ENCODE results near the gene FMNL1. TPM values are rescaled to one million over a fixed set of nuclear protein-coding genes. Genes with fewer than 3 reads are reported as not detected.
"Not testable (repeated sequence)": the region's sequence is repeated elsewhere in the genome, so short reads cannot be mapped to it uniquely, and the experiment has no call there.

FMNL1 gene
- total and polyA plus RNA-seq, 4 donors, result 1.5 to 7.4 (median 4.8) TPM

GRCh38 chr17:45201880-45202279, 19.8 kb upstream of the FMNL1 start:
- 57% methylated on average over 6 of the region's 6 CpGs for WGBS
- TF ChIP-seq RXRA (IDR thresholded peaks at IDR 0.05) (peak; percentile 74 to 89), NR2F2 (IDR thresholded peaks at IDR 0.05) (peak; percentile 37), HNF4A (conservative IDR thresholded peaks at IDR 0.05) (peak; percentile 67 to 81), EGR1 (IDR thresholded peaks at IDR 0.05; ENCODE audit: low read depth in 2 of 2) (peak in 1 of 2 donors; percentile 66), JUND (IDR thresholded peaks at IDR 0.05) (peak in 1 of 2 donors; percentile 84), GABPA (IDR thresholded peaks at IDR 0.05 in 1 of 2, conservative IDR thresholded peaks at IDR 0.05 in 1 of 2) (peak in 1 of 2 donors; percentile 23), FOXA2 (IDR thresholded peaks at IDR 0.05) (peak; percentile 16), YY1 (IDR thresholded peaks at IDR 0.05) (peak; percentile 68), SP1 (IDR thresholded peaks at IDR 0.05) (peak; percentile 63), RAD21 (IDR thresholded peaks at IDR 0.05) (peak in 1 of 2 donors; percentile 51), ATF3 (IDR thresholded peaks at IDR 0.05) (peak; percentile 89)
- TF ChIP-seq, protein P1, sequence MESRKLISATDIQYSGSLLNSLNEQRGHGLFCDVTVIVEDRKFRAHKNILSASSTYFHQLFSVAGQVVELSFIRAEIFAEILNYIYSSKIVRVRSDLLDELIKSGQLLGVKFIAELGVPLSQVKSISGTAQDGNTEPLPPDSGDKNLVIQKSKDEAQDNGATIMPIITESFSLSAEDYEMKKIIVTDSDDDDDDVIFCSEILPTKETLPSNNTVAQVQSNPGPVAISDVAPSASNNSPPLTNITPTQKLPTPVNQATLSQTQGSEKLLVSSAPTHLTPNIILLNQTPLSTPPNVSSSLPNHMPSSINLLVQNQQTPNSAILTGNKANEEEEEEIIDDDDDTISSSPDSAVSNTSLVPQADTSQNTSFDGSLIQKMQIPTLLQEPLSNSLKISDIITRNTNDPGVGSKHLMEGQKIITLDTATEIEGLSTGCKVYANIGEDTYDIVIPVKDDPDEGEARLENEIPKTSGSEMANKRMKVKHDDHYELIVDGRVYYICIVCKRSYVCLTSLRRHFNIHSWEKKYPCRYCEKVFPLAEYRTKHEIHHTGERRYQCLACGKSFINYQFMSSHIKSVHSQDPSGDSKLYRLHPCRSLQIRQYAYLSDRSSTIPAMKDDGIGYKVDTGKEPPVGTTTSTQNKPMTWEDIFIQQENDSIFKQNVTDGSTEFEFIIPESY (IDR thresholded peaks at IDR 0.05), result peak; percentile 65
- TF ChIP-seq, protein P2, sequence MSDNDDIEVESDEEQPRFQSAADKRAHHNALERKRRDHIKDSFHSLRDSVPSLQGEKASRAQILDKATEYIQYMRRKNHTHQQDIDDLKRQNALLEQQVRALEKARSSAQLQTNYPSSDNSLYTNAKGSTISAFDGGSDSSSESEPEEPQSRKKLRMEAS (IDR thresholded peaks at IDR 0.05), result peak; percentile 47
- H3K27ac ChIP-seq (ENCODE audit: low read depth in 1 of 2, low read length in 2 of 2), result peak overlapping the region in 1 of 2 donors; percentile 29
- not testable (repeated sequence) for H3K9ac ChIP-seq (ENCODE audit: low read depth in 1 of 2, low read length in 2 of 2); H3K4me3 ChIP-seq (ENCODE audit: low read depth in 1 of 3, low read length in 3 of 3); DNase-seq (ENCODE audit: low spot score); H3K9me3 ChIP-seq (ENCODE audit: control insufficient read depth in 4 of 4, low read length in 3 of 4); H3K36me3 ChIP-seq (ENCODE audit: control insufficient read depth in 4 of 4, insufficient read depth in 3 of 4, low read depth in 1 of 4, low read length in 3 of 4); H3K27me3 ChIP-seq (ENCODE audit: control insufficient read depth in 4 of 4, insufficient read depth in 4 of 4, low read length in 3 of 4)
- peaks cover 2 to 17% (median 8%) of the 10 kb centered on the region in 4 donors for H3K4me1 ChIP-seq (ENCODE audit: control insufficient read depth in 4 of 4, insufficient read depth in 4 of 4, low read length in 3 of 4)

GRCh38 chr17:45218895-45219661, 2.6 kb upstream of the FMNL1 start:
- Histone ChIP-seq H3K4me3 (ENCODE audit: low read depth in 1 of 3, low read length in 3 of 3) (no peak overlapping the region), H3K4me1 (ENCODE audit: control insufficient read depth in 4 of 4, insufficient read depth in 4 of 4, low read length in 3 of 4) (peaks cover 0 to 9% (median 5%) of the 10 kb centered on the region in 4 donors), H3K9ac (ENCODE audit: low read depth in 1 of 2, low read length in 2 of 2) (no peak overlapping the region), H3K9me3 (ENCODE audit: control insufficient read depth in 4 of 4, low read length in 3 of 4) (no peaks in the 10 kb centered on the region), H3K27ac (ENCODE audit: low read depth in 1 of 2, low read length in 2 of 2) (no peak overlapping the region), H3K27me3 (ENCODE audit: control insufficient read depth in 4 of 4, insufficient read depth in 4 of 4, low read length in 3 of 4) (no peaks in the 10 kb centered on the region), H3K36me3 (ENCODE audit: control insufficient read depth in 4 of 4, insufficient read depth in 3 of 4, low read depth in 1 of 4, low read length in 3 of 4) (no peaks in the 10 kb centered on the region)
- 11% methylated on average over 12 of the region's 12 CpGs for WGBS
- TF ChIP-seq, protein P3, sequence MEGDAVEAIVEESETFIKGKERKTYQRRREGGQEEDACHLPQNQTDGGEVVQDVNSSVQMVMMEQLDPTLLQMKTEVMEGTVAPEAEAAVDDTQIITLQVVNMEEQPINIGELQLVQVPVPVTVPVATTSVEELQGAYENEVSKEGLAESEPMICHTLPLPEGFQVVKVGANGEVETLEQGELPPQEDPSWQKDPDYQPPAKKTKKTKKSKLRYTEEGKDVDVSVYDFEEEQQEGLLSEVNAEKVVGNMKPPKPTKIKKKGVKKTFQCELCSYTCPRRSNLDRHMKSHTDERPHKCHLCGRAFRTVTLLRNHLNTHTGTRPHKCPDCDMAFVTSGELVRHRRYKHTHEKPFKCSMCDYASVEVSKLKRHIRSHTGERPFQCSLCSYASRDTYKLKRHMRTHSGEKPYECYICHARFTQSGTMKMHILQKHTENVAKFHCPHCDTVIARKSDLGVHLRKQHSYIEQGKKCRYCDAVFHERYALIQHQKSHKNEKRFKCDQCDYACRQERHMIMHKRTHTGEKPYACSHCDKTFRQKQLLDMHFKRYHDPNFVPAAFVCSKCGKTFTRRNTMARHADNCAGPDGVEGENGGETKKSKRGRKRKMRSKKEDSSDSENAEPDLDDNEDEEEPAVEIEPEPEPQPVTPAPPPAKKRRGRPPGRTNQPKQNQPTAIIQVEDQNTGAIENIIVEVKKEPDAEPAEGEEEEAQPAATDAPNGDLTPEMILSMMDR (IDR thresholded peaks at IDR 0.05; ENCODE audit: low read depth, low read length, missing input control), result peak; percentile 97
- TF ChIP-seq FOXA1 (IDR thresholded peaks at IDR 0.05) (no peak), RAD21 (IDR thresholded peaks at IDR 0.05) (peak; percentile 96 to 97)
- peak; percentile 88 for DNase-seq (ENCODE audit: low spot score)

Data from liver (tissue), 9 donors.